AG04450 (cell line): ENCODE measurements around the gene RAC3. TPM values are rescaled to one million over a fixed set of nuclear protein-coding genes. Genes with fewer than 3 reads are reported as not detected.

Experiments used
- CTCF ChIA-PET: fragments of 300-600, 350-600 bp; formaldehyde crosslinking; extraction: SDS; loops from one replicate; lab custom pipeline; 2022; ENCODE audit warnings: antibody characterized with exemption, inconsistent platforms; lab: Charles Lee
- POLR2A ChIA-PET: fragments of 350-600 bp; formaldehyde crosslinking; extraction: SDS; loops from one replicate; lab custom pipeline; 2021; ENCODE audit warnings: antibody characterized with exemption, inconsistent platforms; lab: Yijun Ruan, JAX
- DNase-seq: peaks from one replicate; pipeline ENCODE4 v3.0.0-alpha.2; 2011; ENCODE audit warnings: low read depth, low spot score
- H3K27ac ChIP-seq: one replicate; pipeline ENCODE4 v1.5.1; 2012; ENCODE audit warnings: low read depth, low read length, control low read depth
- H3K27me3 ChIP-seq: one replicate; pipeline ENCODE4 v1.6.0; 2012; ENCODE audit warnings: low read length; ENCODE audit not compliant: control insufficient read depth, insufficient read depth
- H3K4me3 ChIP-seq: 2 replicates; pipeline ENCODE4 v1.5.1; 2011; ENCODE audit warnings: mild to moderate bottlenecking, low read depth, low read length, control low read depth
- H3K9me3 ChIP-seq: 2 replicates; pipeline ENCODE4 v1.5.1; 2012; ENCODE audit warnings: low read length; ENCODE audit not compliant: control insufficient read depth, insufficient read depth
- CTCF ChIP-seq: IDR thresholded peaks from 2 replicates; pipeline ENCODE4 v1.5.1; 2011; ENCODE audit warnings: low read depth, low read length, control low read depth, inconsistent platforms
- polyA plus RNA-seq: library from polyadenylated mRNA; depleted of rRNA; stranded (reverse); fragments of >200 nt; gene quantifications from 2 replicates; pipeline ENCODE4 v1.2.3, GENCODE V29; 2011

RAC3 gene
- polyA plus RNA-seq, 1 experiment = 12.9 TPM

GRCh38 chr17:82042649-82043048, 11.2 kb downstream of the RAC3 start:
- H3K9me3 ChIP-seq = no peaks in the 10 kb centered on the region; the same call in 1 of the 2 replicates
- POLR2A ChIA-PET = interaction anchor here (0.6 kb wide), 1 partner anchor 62 kb away, joined by 3 read pairs; no protein-coding TSS in a partner anchor
- H3K27me3 ChIP-seq = no peaks in the 10 kb centered on the region
- no peak overlapping the region for H3K27ac ChIP-seq
- DNase-seq = no peak
- no peak for TF ChIP-seq CTCF
- no peak overlapping the region for H3K4me3 ChIP-seq
- CTCF ChIA-PET = no interaction called here

- Histone ChIP-seq H3K27ac (no peak overlapping the region), H3K27me3 (no peaks in the 10 kb centered on the region), H3K9me3 (no peaks in the 10 kb centered on the region; the same call in 1 of the 2 replicates), H3K4me3 (no peak overlapping the region)
- ChIA-PET CTCF (interaction anchor here (1.2 kb wide), 1 partner anchor 13 kb away, joined by 4 read pairs; no protein-coding TSS in a partner anchor), POLR2A (no interaction called here)
- DNase-seq = no peak
- no peak for TF ChIP-seq CTCF
These were observed 12.0 kb downstream of the RAC3 start for GRCh38 chr17:82043507-82043906.

GRCh38 chr17:82045936-82046484, 14.5 kb downstream of the RAC3 start:
- Histone ChIP-seq H3K9me3 (peaks cover 3% of the 10 kb centered on the region; the same call in 1 of the 2 replicates), H3K27ac (no peak overlapping the region), H3K27me3 (no peaks in the 10 kb centered on the region), H3K4me3 (no peak overlapping the region)
- CTCF ChIA-PET = no interaction called here
- DNase-seq = no peak
- TF ChIP-seq CTCF = no peak
- POLR2A ChIA-PET = interaction anchor here (0.6 kb wide), 1 partner anchor 43 kb away, joined by 4 read pairs; no protein-coding TSS in a partner anchor

GRCh38 chr17:82046903-82047302, 15.4 kb downstream of the RAC3 start:
- no peaks in the 10 kb centered on the region for H3K27me3 ChIP-seq
- DNase-seq = no peak
- ChIA-PET POLR2A (no interaction called here), CTCF (no interaction called here)
- no peak for TF ChIP-seq CTCF
- peaks cover 4% of the 10 kb centered on the region; the same call in 1 of the 2 replicates for H3K9me3 ChIP-seq
- no peak overlapping the region for H3K27ac ChIP-seq
- H3K4me3 ChIP-seq = no peak overlapping the region

- no peak for DNase-seq
- Histone ChIP-seq H3K27ac (no peak overlapping the region), H3K27me3 (no peaks in the 10 kb centered on the region), H3K4me3 (no peak overlapping the region), H3K9me3 (peaks cover 4% of the 10 kb centered on the region; the same call in 1 of the 2 replicates)
- no peak for TF ChIP-seq CTCF
- CTCF ChIA-PET = no interaction called here
- POLR2A ChIA-PET = no interaction called here
These were observed 15.9 kb downstream of the RAC3 start for GRCh38 chr17:82047379-82047778.
